SK-N-MC (cell line): Measurements from ENCODE around the gene ACTMAP.
"Not testable (repeated sequence)": the region's sequence is repeated elsewhere in the genome, so short reads cannot be mapped to it uniquely, and the experiment has no call there.

Experiments
- DNase-seq: peaks from one replicate; pipeline ENCODE4 v3.0.0-alpha.2; 2011; ENCODE audit warnings: low read depth, low spot score
- H3K27ac ChIP-seq: fragments of 200-600 bp; sonication (generic); 2 replicates; pipeline ENCODE4 v1.5.1; 2016; ENCODE audit warnings: mixed run types
- H3K36me3 ChIP-seq: fragments of 200-600 bp; sonication (generic); 2 replicates; pipeline ENCODE4 v1.6.1; 2017; ENCODE audit warnings: antibody characterized with exemption, low read length, mixed read lengths; ENCODE audit not compliant: insufficient read depth
- H3K4me3 ChIP-seq: fragments of 200-600 bp; sonication (generic); 2 replicates; pipeline ENCODE4 v1.5.1; 2016
- H3K9ac ChIP-seq: fragments of 200-600 bp; sonication (generic); 2 replicates; pipeline ENCODE4 v1.8.0; 2017; ENCODE audit warnings: mixed run types, mixed read lengths; ENCODE audit not compliant: insufficient read length
- H3K9me3 ChIP-seq: fragments of 200-600 bp; sonication (generic); 2 replicates; pipeline ENCODE4 v1.6.1; 2017; ENCODE audit warnings: low read depth, mild to moderate bottlenecking, antibody characterized with exemption, low read length, moderate library complexity, mixed read lengths
- EZH2 ChIP-seq: fragments of 200-600 bp; sonication (generic); IDR thresholded peaks from one replicate; pipeline ENCODE4 v1.6.1; 2017; ENCODE audit warnings: antibody characterized with exemption
- FOXP2 ChIP-seq: optimal IDR thresholded peaks from 2 replicates; pipeline ENCODE3; 2011; ENCODE audit warnings: mild to moderate bottlenecking, moderate library complexity; ENCODE audit not compliant: insufficient read depth; ENCODE audit errors: extremely low read length, control extremely low read depth
- POLR2AphosphoS5 ChIP-seq: IDR thresholded peaks from 2 replicates; pipeline ENCODE4 v1.6.1; 2012; ENCODE audit warnings: mild to moderate bottlenecking, low read depth, low read length, borderline replicate concordance

The ACTMAP gene

GRCh38 chr19:40791349-40791748 lies 41.1 kb upstream of the ACTMAP start:
- no peak overlapping the region for H3K4me3 ChIP-seq
- no peak for DNase-seq
- TF ChIP-seq EZH2 (no peak), POLR2AphosphoS5 (no peak)
- no peaks in the 10 kb centered on the region for H3K9me3 ChIP-seq
- H3K36me3 ChIP-seq, result no peaks in the 10 kb centered on the region
- H3K9ac ChIP-seq, result no peak overlapping the region
- no peak overlapping the region for H3K27ac ChIP-seq

- H3K36me3 ChIP-seq, result no peaks in the 10 kb centered on the region
- H3K9ac ChIP-seq, result no peak overlapping the region
- DNase-seq, result no peak
- TF ChIP-seq POLR2AphosphoS5 (no peak), EZH2 (no peak), FOXP2 (no peak)
- no peak overlapping the region for H3K27ac ChIP-seq
- no peak overlapping the region for H3K4me3 ChIP-seq
- no peaks in the 10 kb centered on the region for H3K9me3 ChIP-seq
Measured at GRCh38 chr19:40786060-40787037, 36.1 kb upstream of the ACTMAP start.

- DNase-seq, result no peak
- H3K4me3 ChIP-seq, result no peak overlapping the region
- H3K36me3 ChIP-seq, result no peaks in the 10 kb centered on the region
- H3K27ac ChIP-seq, result no peak overlapping the region
- no peak for TF ChIP-seq POLR2AphosphoS5
- TF ChIP-seq EZH2, result no peak
- TF ChIP-seq FOXP2, result no peak
- no peak overlapping the region for H3K9ac ChIP-seq
- H3K9me3 ChIP-seq, result no peaks in the 10 kb centered on the region
Measured at GRCh38 chr19:40785526-40785925, 35.2 kb upstream of the ACTMAP start.

- not testable (repeated sequence) for H3K9ac ChIP-seq, H3K36me3 ChIP-seq, H3K4me3 ChIP-seq, H3K27ac ChIP-seq, H3K9me3 ChIP-seq, DNase-seq
Measured at GRCh38 chr19:40784146-40784545, 33.9 kb upstream of the ACTMAP start.

GRCh38 chr19:40783711-40784110 lies 33.4 kb upstream of the ACTMAP start:
- TF ChIP-seq POLR2AphosphoS5, result no peak
- no peak for TF ChIP-seq FOXP2
- no peak for TF ChIP-seq EZH2
- DNase-seq, result no peak
- no peak overlapping the region for H3K9ac ChIP-seq

GRCh38 chr19:40781140-40781539 lies 30.9 kb upstream of the ACTMAP start:
- no peaks in the 10 kb centered on the region for H3K9me3 ChIP-seq
- no peak for DNase-seq

More at GRCh38 chr19:40783711-40784110, 33.4 kb upstream of the ACTMAP start:
- no peak overlapping the region for H3K27ac ChIP-seq
- no peak overlapping the region for H3K4me3 ChIP-seq
- H3K36me3 ChIP-seq, result no peaks in the 10 kb centered on the region
- H3K9me3 ChIP-seq, result no peaks in the 10 kb centered on the region

GRCh38 chr19:40780582-40780981 lies 30.3 kb upstream of the ACTMAP start:
- Histone ChIP-seq H3K27ac (no peak overlapping the region), H3K9ac (no peak overlapping the region), H3K36me3 (no peaks in the 10 kb centered on the region), H3K9me3 (no peaks in the 10 kb centered on the region), H3K4me3 (no peak overlapping the region)
- TF ChIP-seq EZH2 (no peak), POLR2AphosphoS5 (no peak), FOXP2 (no peak)
- DNase-seq, result no peak

More at GRCh38 chr19:40781140-40781539, 30.9 kb upstream of the ACTMAP start:
- no peak for TF ChIP-seq EZH2
- TF ChIP-seq FOXP2, result no peak
- no peak for TF ChIP-seq POLR2AphosphoS5
- Histone ChIP-seq H3K4me3 (no peak overlapping the region), H3K27ac (no peak overlapping the region), H3K9ac (no peak overlapping the region), H3K36me3 (no peaks in the 10 kb centered on the region)

- Histone ChIP-seq H3K27ac (peak overlapping the region; percentile 80), H3K9ac (peak overlapping the region; percentile 59), H3K4me3 (peak overlapping the region; percentile 91), H3K9me3 (no peaks in the 10 kb centered on the region), H3K36me3 (no peaks in the 10 kb centered on the region)
- TF ChIP-seq EZH2 (no peak), FOXP2 (no peak), POLR2AphosphoS5 (no peak)
- DNase-seq, result no peak
Measured at GRCh38 chr19:40778706-40779284, 28.5 kb upstream of the ACTMAP start.

GRCh38 chr19:40777937-40778705 lies 27.8 kb upstream of the ACTMAP start, which contains the start of gene RAB4B:
RAB4B (plus strand) TSS chr19:40778247; CDS start chr19:40778376, 129 bp downstream.
- TF ChIP-seq FOXP2 (peak; percentile 29), EZH2 (no peak)
- peak; percentile 97 for DNase-seq
- Histone ChIP-seq H3K9me3 (no peaks in the 10 kb centered on the region), H3K27ac (peak within 1 kb of the TSS; percentile 100), H3K4me3 (peak within 1 kb of the TSS; percentile 91), H3K9ac (peak within 1 kb of the TSS; percentile 89), H3K36me3 (no peaks in the 10 kb centered on the region)
